HG03354 (cell line): ENCODE measurements around the gene CNTNAP2.
"Not testable (repeated sequence)": the region's sequence is repeated elsewhere in the genome, so short reads cannot be mapped to it uniquely, and the experiment has no call there.

Experiments
- ATAC-seq: cut with Tn5 transposase; IDR thresholded peaks from one replicate; pipeline ENCODE4 v1.9.1; 2021; ENCODE audit warnings: mild to moderate bottlenecking; ENCODE audit not compliant: unreplicated experiment, poor library complexity, severe bottlenecking

The CNTNAP2 gene

DNA sequence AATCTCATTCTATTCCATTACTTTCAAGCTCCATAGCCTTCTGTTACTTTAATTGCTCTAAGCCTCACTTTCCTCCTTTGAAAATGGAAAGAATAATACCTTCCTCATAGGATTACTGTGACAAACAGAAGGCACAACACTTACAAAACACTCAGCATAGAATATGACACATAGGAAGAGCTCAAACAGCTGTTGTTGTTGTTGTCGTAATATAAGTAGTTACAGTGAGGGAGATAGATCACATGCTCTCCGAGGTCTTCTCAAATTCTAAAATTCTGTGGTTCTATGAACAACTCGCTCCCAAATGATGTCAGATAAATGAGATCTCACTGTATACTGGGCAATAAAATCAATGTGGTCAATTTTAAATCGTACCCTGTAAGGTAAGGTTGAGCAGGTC, 1424.7 kb downstream of the CNTNAP2 start:
- ATAC-seq = no peak

DNA sequence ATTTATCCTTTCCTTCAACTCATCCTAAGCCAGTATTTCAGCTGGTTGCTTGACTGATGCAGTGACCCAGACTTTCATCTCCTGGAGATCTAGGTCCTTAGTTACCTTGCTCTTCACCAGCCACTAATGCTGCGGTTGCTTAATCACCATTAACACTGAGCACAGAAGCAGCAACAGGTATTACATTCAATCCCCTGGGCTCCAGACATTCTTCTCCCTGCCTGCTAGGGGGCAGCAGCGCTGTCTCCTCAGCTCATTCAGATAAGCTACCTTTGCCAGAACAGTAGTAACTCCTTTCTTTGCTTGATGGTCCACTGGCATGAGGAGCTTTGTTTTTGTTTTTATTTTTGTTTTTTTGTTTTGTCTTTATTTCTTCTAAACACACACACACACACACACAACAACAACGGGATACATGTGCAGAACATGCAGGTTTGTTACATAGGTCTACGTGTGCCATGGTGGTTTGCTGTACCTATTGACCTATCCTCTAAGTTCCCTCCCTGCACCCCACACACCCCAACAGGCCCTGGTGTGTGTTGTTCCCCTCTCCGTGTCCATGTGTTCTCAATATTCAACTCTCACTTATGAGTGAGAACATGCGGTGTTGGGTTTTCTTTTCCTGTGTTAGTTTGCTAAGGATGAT, 1430.8 kb downstream of the CNTNAP2 start:
- no peak for ATAC-seq

DNA sequence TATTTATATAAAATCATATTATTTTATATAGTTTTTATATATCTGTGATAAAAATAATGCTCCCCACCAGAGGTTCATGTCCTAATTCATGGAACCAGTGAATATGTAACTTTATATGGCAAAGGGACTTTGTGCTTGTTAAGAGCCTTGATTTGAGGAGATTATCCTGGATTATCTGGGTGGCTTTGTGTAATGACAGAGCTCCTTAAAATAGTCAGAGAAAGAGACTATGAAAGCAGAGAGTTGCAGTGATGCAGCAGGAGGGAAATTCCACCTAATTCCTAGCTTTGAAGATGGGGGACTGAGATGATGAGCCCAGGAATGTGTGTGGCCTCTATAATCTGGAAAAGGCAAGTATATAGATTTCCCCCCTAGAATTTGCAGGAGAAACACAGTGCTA, 1439.7 kb downstream of the CNTNAP2 start:
- no peak for ATAC-seq

DNA sequence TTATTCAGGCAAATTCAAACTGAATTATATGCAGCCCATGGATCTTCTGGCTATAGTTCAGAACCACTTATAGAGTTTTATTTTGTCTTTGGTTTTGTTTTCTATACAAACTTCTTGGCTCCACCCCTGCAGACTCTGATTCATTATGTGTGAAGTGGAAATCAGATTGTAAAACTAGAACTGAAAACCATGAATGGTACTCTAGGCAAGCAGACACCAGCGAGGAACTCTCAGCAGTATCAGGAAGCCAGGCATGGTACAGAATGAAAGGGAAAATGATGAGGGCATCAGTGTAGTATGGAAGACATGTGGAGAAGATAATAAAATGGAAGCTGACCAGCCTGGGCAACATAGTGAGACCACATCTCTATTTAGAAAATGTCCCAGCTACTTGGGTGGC, 1447.1 kb downstream of the CNTNAP2 start:
- no peak for ATAC-seq

DNA sequence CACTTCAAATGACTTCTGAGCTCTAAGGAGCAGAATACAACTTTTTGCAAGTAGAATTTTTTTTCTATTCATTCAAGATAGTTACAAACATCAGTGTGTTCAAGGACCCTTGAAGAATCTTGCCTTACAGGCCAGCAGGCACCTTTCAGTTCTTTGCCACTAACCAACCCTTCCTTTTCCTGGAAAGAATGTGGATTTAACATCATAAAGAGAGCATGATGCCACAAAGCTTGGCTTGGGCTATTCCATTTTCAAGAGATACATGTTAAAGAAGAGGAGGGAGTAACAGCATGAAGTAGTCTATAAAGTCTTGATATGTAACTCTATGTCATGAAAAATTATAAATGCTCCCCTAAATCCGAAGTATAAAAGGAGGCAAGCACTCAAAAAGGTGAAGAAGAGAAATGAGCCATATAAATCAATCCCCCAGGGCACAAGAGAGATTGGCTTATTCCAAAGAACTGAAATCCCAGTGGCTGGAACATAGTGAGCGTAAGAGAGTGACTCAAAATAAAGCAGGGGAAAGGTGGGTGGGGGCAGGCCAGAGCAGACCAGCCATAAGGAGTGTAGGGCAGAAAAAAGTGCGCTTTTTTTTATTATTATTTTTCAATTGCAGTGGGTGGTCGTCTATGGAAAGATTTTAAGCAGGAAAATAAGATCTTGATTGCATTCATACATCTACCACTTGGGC, 1448.3 kb downstream of the CNTNAP2 start:
- no peak for ATAC-seq

DNA sequence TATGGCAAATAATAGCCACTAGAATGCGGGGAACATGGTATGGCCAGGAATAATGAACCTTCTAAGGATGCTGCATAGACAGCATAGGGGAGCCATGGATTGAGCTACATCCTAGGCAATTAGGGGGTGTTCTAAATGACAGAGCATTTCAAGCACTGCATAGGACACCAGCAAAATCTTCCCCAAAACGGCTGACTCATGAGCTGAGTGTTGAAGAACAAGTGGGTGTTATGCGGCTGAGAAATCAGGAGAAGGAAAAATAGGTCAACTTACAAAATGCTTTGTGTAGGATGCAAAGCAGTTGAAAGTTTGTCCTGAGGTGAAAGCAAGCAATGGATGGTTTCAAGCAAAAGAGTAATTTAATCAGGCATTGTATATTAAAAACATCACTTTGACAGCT, 1450.4 kb downstream of the CNTNAP2 start:
- no peak for ATAC-seq

DNA sequence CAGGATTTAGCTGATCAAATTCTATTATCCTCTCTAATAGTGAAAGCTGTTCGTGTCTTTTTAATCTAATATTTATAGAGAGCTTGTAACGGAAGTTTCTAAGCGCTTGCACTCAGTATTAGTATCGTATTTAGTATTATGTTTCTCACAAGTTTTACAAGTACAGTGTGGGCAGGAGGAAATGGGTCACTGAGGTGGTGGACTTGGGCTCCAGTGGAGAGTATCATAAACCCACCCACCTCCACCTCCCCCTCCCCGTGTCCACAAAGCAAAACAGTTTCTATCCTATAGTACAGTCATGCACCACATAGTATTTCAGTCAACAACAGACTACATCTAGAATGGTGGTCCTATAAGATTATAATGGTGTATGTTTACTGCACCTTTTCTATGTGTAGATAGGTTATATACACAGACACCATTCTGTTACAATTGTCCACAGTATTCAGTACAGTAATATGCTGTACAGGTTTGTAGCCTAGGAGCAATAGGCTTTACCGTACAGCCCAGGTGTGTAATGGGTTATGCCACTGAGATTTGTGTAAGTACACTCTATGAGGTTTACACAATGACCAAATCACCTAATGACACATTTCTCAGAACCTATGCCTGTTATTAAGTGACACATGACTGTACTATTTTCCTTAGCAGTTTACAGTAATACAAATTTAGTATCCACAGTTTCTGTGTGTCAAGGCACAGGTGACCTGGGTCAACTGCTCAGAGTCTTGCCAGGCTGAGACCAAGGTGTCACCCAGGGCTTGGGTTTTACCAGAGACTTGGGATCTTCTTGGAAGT, 1452.7 kb downstream of the CNTNAP2 start:
- no peak for ATAC-seq

DNA sequence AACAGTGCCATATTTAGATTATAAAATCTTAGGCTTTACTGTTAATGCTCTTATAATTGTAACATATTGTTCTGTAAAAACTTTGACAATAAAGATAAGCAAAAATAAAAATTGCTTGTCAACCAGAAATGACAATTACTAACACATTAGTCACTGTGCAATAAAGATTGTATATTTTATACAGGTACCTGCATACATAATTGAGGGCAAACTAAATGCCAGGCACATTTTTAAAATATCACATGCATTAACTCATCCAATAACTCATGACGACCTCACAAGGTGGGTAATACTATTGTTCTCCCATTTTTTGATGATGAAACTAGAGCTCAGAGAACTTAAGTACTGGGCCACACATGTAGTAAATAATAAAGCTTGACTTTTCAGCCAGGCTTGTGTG, 1453.8 kb downstream of the CNTNAP2 start:
- no peak for ATAC-seq

DNA sequence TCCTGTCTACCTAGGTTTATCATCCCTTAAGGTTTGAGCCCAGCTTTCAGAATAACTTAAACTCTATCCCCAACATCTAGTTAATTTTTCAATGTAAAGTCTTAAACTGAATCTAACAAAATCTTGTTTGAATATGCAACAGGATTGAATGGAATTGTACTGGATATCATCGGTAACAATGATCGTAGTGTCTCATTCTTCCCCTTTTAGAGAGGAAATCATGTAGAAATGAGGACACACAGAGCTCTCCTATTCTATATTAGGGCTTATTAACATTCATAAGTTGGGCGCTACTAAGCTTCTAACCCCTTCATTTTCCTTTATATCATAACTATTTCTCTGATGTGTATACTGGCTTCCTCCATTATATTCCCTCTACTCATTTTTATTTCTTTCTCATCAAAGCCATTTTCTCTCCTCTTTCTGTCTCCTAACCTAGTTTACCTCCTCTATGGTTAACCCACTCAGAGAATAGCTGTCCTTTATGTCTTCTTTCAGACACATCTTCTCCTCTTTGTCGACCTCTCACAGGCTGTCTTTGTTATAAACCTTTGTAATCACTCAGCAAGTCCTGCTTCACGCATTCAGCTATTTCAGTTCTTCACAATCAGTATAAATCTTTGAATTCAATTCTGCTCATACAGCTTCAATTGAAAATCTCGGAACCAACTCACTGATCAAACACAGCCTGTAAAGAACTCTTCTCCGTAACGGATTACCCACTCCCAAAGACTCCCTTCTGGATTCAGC, 1455.0 kb downstream of the CNTNAP2 start:
- ATAC-seq = no peak

DNA sequence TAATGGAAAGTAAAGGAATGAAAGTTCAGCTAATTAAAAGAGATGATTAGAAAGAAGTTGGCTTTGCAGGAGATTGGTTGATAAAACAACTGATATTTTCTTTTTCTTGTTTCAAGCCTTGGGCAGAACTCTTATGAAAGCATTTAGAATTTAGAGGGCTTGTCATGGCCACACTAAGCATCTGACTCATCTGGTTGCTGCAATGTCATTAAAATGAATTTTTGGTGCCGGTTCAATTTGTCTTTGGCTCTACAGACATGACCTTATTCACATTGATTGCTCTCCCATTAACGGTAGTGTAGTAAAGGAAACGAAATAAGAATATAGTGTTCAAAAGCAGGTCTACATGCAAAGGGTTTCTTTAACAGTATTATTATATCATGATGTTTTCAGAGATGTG, 1461.6 kb downstream of the CNTNAP2 start:
- no peak for ATAC-seq

DNA sequence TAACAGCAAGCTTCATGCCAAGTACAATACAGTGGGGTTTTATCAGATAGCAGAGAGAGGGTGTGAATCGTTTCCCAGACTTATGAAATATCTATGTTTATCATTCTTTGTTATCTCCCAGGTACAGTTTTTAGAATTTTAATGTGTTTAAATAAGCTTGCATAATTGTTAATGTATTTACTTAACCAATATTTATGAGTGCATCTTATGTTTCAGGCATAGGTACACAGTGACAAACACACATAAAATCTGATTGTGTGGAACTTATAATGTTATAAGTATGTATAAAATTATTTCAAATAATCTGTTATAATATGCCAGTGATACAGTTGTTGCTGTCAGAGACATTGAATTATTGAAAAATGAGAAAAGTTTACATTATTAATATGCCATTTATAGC, 1462.5 kb downstream of the CNTNAP2 start:
- no peak for ATAC-seq

DNA sequence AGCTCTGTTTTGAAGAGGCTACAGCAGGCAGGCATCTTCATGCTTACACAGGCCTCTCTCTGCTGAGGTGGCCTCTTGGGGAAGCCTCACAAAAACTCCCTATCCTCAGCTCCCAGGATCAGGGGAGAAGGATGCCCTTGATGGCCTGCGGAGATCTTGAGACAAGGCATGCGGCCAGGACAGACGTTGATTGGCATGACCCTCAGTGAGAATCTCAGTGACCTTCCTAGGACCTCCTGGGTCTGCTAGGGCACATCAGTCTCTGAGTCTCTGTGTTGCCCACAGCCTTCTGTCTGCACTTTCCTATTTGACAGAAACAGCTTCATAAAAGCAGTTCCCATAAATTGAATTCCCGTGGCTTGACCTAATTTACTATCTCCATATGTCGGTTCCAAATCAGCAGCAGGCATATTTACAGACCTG, 1468.2 kb downstream of the CNTNAP2 start:
- ATAC-seq = no peak

DNA sequence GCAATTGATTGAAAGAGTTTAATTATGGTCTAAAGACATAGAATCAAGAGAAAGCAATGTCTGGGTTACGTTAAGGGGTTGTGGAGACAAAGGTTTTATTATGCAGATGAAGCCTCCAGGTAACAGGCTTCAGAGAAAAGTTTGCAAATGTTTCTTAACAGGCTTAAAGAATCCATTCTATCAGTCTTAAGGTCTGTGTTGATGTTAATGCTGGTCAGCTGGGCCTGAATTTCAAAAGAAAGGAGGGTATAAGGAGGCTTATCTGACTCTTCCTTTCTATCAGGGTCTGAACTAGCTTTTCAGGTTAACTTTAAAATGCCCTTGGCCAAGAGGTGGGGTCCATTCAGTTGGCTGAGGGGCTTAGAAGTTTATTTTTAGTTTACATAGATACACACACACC, 1469.5 kb downstream of the CNTNAP2 start:
- ATAC-seq = no peak

DNA sequence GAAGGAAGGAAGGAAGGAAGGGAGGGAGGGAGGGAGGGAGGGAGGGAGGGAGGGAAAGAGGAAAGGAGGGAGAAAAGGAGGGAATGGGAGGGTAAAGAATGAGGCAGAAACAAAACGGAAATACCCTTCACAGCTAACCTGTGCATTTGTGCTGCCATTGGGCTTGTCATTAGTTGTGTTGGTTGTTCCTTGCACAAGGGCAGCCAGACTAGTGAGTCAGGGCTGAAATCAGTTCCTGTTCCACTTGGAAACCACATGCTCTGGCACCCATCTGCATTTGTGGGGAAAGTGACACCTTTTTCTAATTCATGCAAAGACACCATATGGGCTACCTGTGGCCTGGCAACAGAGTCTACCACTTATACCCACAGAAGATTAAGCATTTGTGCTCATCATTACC, 1469.9 kb downstream of the CNTNAP2 start:
- no peak for ATAC-seq

DNA sequence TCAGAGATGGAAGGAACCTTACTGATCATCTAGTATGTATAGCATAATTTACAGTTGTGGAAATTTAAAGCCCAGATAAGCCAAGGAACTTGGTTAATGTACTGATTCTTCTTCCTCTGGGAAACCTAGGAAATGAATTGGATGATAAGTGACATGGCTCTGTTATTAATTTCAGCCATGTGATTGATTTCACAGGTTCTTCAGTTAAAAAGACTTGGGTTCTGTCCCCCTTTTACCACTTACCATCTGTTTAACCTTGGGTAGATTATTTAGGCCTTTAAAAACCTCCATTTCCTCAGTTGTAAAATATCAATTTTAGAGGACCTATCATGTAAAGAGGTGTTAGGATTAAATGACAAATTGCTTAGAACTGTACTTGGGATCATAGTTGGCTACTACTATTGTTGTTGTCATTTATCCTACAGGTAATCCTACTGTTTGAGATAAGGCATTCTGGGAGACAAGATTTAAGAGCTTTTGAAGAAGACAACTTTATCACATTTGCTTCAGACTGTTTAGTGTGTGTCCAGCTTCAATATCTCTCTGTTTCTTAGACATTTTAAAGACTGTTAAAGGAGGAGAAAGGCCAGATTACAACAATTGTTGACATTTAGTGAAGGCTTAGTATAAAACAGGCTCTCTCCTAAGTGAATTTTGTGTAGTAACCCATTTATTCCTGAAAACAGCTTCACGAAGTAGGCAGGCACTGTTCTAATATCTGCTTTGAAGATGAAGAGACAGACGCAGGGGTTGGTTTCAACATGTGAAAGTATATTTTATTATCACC, 1476.9 kb downstream of the CNTNAP2 start:
- ATAC-seq = no peak

DNA sequence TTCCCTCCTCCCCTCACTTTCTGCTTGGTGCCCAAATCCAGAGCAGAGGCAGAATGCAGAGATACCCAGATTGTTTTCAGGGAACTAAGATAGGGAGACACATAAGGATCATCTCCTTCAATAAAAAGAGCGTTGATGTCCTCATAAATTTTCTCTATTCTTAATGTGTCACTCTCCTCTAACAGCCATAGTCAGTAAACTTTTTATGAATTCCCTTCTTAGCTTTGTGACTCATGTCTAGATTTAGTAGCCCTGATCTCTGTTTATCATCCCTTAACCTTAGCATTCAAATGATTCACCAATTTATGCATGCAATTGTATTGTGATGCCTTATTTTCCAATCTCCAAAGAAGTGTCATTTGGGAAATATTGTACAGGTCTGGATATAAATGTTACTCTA, 1478.4 kb downstream of the CNTNAP2 start:
- ATAC-seq = no peak

DNA sequence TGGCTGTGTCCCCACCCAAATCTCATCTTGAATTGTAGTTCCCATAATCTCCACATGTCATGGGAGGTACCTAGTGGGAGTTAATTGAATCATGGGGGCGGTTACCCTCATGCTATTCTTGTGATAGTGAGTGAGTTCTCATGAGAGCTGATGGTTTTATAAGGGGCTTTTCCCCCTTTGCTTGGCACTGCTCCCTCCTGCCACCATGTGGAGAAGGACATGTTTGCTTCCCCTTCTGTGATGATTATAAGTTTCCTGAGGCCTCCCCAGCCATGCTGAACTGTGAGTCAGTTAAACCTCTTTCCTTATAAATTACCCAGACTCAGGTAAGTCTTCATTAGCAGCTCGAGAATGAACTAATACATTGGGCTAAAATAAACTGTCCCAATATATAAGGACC, 1482.1 kb downstream of the CNTNAP2 start:
- ATAC-seq = not testable (repeated sequence)

DNA sequence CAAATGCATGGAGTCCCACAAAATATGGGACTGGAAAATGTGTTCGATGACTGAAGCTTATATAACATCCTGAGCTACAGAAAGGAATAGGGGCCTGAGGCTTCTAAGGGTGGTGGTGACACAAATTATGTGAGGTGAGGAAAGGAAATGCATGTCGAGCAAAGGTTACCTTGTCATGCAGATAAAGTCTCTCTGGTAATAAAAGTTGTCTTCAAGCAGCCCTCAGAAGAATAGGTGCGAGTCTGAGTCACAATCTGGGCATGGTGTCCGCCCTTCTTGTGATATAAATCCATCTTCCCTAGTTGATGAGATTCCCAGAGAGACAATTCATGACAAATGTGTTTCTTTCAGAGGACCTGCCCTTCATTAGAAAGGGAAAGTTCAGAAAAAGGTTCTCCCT, 1488.7 kb downstream of the CNTNAP2 start:
- ATAC-seq = no peak

DNA sequence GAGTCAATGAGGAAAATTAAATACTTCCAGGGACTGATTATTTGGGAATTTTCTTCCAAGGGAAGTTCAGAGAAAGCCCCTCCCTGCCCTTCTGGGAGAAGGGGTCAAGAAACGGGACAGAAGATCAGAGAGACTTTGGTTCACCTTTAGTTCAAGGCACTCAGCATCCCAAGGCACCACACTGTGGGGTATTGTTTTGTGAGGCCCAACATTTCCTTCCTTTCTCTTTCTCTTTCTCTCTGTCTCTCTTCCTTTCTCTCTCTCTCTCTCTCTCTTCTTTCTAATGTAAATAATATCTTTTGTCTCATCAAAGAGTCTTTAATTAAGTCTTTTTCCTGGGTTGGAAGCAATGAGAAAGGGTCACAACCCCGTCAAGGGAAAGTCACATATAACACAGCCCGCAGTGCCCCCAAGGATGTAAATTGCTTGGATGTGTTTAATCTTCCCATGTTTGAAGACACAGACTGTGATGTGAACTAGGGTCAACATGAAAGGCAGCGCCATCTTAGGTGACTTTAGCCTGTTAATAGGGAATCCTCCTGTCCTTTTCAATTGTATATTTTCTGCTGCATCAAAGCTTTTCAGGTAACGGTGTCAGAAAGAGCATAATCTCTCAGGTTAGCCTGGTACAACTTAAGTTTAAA, 1490.7 kb downstream of the CNTNAP2 start:
- ATAC-seq = no peak
